Calu3 (cell line): ENCODE results near the gene MITD1. TPM values are rescaled to one million over a fixed set of nuclear protein-coding genes. Genes with fewer than 3 reads are reported as not detected.
"Not testable (repeated sequence)": the region's sequence is repeated elsewhere in the genome, so short reads cannot be mapped to it uniquely, and the experiment has no call there.

Experiments used
- BruUV-seq: library from RNA; stranded (reverse); fragments of 400-500 nt; replicated peaks from 2 replicates; lab custom pipeline; 2021; lab: Mats Ljungman, UMichigan
- CTCF ChIA-PET: fragments of 300-600 bp; sonication (Branson Sonifier 250); formaldehyde crosslinking; loops from one replicate; lab custom pipeline; 2022; ENCODE audit warnings: antibody characterized with exemption; lab: Charles Lee
- DNase-seq: peaks from one replicate; pipeline ENCODE4 v3.0.0; 2022
- H3K27ac Mint-ChIP-seq: one replicate; pipeline ENCODE4 v1.8.0; 2022; ENCODE audit warnings: mixed read lengths; ENCODE audit not compliant: unreplicated experiment
- H3K27me3 Mint-ChIP-seq: one replicate; pipeline ENCODE4 v1.8.0; 2022; ENCODE audit warnings: mixed read lengths; ENCODE audit not compliant: unreplicated experiment
- H3K36me3 Mint-ChIP-seq: one replicate; pipeline ENCODE4 v1.8.0; 2022; ENCODE audit warnings: mild to moderate bottlenecking, moderate library complexity, mixed read lengths; ENCODE audit not compliant: insufficient read depth, unreplicated experiment
- H3K4me1 Mint-ChIP-seq: one replicate; pipeline ENCODE4 v1.8.0; 2022; ENCODE audit warnings: mild to moderate bottlenecking, low read depth, mixed read lengths; ENCODE audit not compliant: unreplicated experiment
- H3K4me3 Mint-ChIP-seq: one replicate; pipeline ENCODE4 v1.8.0; 2022; ENCODE audit warnings: mild to moderate bottlenecking, low read depth, moderate library complexity, mixed read lengths; ENCODE audit not compliant: unreplicated experiment
- H3K9me3 Mint-ChIP-seq: one replicate; pipeline ENCODE4 v1.8.0; 2022; ENCODE audit warnings: low read depth, mixed read lengths; ENCODE audit not compliant: unreplicated experiment
- intact Hi-C: fragments of 100-400 bp; cut with micrococcal nuclease; formaldehyde crosslinking; loops from one replicate; pipeline ENCODE4 v1.10.0; 2022; ENCODE audit not compliant: unreplicated experiment
- total RNA-seq: library from RNA; stranded (reverse); gene quantifications from 2 replicates; pipeline ENCODE4 v1.2.3, GENCODE V29; 2022
- TF ChIP-seq, protein P1 (sequence below): fragments of 200-600 bp; IDR thresholded peaks from one replicate; pipeline ENCODE4 v1.8.0; 2022; ENCODE audit warnings: antibody characterized with exemption; ENCODE audit not compliant: unreplicated experiment

MITD1 gene
- total RNA-seq, 1 experiment from 2014 or later = 29.9 TPM

DNA sequence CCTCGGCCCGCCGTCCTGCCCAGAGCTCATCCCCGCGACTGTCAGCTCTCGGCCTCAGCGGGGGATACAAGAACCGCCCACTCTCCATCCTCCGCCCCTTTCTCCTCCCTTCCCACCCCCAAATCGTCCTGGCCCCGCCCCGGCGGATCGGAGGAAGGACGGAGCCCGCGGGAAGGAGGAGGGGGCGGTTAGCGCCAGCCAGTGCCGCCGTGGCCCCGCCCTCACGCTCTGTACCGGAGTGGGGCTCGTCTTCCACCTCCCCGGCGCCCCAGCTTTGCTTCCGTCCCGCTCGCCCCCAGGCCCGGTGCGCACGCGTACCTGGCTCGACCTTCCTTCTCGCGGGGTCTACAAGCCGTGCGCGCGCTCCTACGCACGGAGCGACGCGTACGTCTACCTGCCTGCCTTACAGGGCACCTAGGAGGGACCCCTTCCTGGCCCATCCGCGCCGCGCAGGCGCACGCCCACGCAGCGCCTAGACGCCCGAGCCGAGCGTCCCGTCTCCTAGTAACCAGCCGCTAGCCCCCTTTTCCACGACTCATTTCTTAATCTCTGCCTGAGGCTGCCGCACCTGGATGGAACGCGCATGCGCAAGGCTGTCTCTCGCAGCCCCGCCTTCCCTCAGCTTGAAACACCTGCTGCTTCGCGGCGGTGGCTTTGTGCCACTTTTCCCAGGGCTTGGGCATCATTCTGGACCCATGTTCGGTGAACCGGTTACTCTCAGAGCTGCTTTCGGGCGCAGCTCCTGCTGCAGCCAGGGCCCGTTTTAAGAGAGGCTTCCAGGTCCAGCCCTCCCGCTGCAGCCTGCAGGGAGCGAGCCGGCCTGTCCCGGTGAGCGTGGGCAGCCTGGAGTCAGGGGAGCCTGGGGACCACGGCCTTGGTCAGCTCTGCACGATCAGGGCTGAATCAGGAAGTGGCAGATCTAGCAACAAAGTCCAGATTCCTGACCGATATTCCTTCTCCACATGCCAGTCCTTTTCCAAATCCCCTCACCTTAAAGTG lies 39.4 kb downstream of the MITD1 start, which contains the start of gene C2orf15:
Gene C2orf15, plus strand, starts transcription at position 598 of the 999 bp plus-strand sequence. CDS start 8,852 bp downstream, outside the sequence.
- TF ChIP-seq, protein P1, sequence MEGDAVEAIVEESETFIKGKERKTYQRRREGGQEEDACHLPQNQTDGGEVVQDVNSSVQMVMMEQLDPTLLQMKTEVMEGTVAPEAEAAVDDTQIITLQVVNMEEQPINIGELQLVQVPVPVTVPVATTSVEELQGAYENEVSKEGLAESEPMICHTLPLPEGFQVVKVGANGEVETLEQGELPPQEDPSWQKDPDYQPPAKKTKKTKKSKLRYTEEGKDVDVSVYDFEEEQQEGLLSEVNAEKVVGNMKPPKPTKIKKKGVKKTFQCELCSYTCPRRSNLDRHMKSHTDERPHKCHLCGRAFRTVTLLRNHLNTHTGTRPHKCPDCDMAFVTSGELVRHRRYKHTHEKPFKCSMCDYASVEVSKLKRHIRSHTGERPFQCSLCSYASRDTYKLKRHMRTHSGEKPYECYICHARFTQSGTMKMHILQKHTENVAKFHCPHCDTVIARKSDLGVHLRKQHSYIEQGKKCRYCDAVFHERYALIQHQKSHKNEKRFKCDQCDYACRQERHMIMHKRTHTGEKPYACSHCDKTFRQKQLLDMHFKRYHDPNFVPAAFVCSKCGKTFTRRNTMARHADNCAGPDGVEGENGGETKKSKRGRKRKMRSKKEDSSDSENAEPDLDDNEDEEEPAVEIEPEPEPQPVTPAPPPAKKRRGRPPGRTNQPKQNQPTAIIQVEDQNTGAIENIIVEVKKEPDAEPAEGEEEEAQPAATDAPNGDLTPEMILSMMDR = no peak
- peak within 1 kb of the TSS; percentile 95 for H3K4me3 Mint-ChIP-seq
- H3K27me3 Mint-ChIP-seq = no peaks in the 10 kb centered on the region
- H3K9me3 Mint-ChIP-seq = peaks cover 14% of the 10 kb centered on the region
- no peaks in the 10 kb centered on the region for H3K4me1 Mint-ChIP-seq
- DNase-seq = peak; percentile 98
- peaks cover 29% of the 10 kb centered on the region for H3K36me3 Mint-ChIP-seq
- H3K27ac Mint-ChIP-seq = peak within 1 kb of the TSS; percentile 97
- no TSS peak for BruUV-seq
- CTCF ChIA-PET = interaction anchor here (0.8 to 1.7 kb wide), 6 partner anchors 11 to 196 kb away, joined by 3 to 6 read pairs (median 4); partner anchors contain the start of genes EIF5B, LIPT1 and TSGA10
- intact Hi-C loops = no loop called here

DNA sequence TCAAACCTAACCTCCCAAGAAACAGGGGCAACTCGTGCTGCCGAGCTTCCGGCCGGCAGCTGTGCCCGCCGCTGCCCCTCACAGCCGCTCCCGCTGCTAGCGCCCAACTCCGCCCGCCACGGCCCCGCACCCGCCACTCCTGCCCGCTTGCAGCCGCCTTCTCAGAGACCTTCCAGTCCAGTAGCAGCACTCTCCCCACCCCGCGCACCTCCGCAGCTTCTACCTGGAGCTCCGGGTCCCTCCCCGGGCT lies 40.1 kb downstream of the MITD1 start:
- Mint-ChIP-seq H3K36me3 (peaks cover 29% of the 10 kb centered on the region), H3K9me3 (peaks cover 16% of the 10 kb centered on the region), H3K27me3 (no peaks in the 10 kb centered on the region), H3K27ac (peak overlapping the region; percentile 97), H3K4me3 (peak overlapping the region; percentile 95), H3K4me1 (no peaks in the 10 kb centered on the region)
- BruUV-seq = no TSS peak
- CTCF ChIA-PET = interaction anchor here (0.7 to 1.7 kb wide), 6 partner anchors 11 to 780 kb away, joined by 3 to 6 read pairs (median 4); partner anchors contain the start of genes EIF5B, LIPT1 and TSGA10
- TF ChIP-seq, protein P1 = no peak
- intact Hi-C loops = no loop called here
- no peak for DNase-seq

DNA sequence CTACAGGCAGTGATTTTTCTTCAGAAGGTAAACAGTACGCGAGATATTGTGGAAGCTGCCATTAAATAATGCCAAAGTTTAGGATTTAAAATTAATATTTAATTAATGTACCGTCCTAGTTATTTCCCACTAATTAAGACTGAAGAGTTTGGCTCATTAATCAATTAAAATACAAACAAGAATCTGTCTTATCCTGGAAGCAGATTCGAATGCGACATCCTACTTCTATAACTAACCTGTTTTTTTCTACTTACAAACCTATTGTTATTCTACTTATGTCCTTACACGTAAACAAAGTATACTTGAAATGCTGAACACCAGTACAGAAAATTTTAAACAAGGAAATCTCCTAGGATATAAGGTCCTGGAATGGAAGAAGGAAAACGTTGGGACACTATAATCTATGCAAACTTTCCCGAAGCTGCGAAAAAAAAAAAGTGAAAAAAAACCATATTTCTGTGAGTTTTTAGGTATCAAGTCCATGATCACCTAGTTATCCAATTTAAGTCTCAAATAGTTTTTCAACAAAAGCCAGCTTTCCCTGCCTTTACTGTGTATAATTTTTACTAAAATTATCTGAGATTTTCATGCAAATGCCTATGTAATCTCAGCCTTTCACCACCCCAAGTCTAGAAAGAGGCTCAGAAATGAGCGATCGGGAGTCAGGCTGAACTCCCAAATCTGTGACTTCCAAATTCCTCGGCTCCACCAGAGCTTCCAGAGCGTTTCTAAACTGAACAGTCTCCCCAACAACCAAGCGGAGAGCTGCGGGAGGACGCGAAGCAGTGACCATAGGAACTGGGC lies 40.6 kb downstream of the MITD1 start:
- intact Hi-C loops = no loop called here

DNA sequence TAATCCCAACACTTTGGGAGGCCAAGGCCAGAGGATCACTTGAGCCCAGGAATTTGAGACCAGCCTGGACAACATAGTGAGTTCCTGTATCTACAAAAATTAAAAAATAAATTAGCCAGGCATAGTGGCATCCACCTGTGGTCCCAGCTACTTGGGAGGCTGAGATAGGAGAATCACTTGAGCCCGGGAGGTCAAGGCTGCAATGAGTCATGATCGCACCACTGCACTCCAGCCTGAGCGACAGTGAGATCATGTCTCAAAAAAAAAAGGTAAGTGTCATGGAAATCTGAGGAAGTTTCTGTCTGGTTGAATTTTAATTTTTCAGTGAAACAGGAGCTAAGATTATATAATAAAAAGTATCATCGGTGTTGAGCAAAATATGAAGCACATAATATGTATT lies 41.9 kb downstream of the MITD1 start:
- Mint-ChIP-seq H3K9me3 (peaks cover 20% of the 10 kb centered on the region), H3K4me3 (no peak overlapping the region), H3K27me3 (no peaks in the 10 kb centered on the region), H3K4me1 (no peaks in the 10 kb centered on the region), H3K27ac (no peak overlapping the region), H3K36me3 (peaks cover 29% of the 10 kb centered on the region)
- no TSS peak for BruUV-seq
- CTCF ChIA-PET = no interaction called here
- no peak for DNase-seq
- intact Hi-C loops = no loop called here
- TF ChIP-seq, protein P1 = no peak

More for the DNA sequence above, 40.6 kb downstream of the MITD1 start:
- Mint-ChIP-seq H3K4me1 (no peaks in the 10 kb centered on the region), H3K27me3 (no peaks in the 10 kb centered on the region), H3K9me3 (peaks cover 16% of the 10 kb centered on the region), H3K36me3 (peaks cover 29% of the 10 kb centered on the region), H3K27ac (peak overlapping the region; percentile 97), H3K4me3 (peak overlapping the region; percentile 95)
- CTCF ChIA-PET = interaction anchor here (0.7 to 1.7 kb wide), 5 partner anchors 15 to 780 kb away, joined by 3 to 6 read pairs (median 4); partner anchors contain the start of genes EIF5B, LIPT1 and TSGA10
- TSS peak; percentile 44 for BruUV-seq
- TF ChIP-seq, protein P1 = no peak
- no peak for DNase-seq

DNA sequence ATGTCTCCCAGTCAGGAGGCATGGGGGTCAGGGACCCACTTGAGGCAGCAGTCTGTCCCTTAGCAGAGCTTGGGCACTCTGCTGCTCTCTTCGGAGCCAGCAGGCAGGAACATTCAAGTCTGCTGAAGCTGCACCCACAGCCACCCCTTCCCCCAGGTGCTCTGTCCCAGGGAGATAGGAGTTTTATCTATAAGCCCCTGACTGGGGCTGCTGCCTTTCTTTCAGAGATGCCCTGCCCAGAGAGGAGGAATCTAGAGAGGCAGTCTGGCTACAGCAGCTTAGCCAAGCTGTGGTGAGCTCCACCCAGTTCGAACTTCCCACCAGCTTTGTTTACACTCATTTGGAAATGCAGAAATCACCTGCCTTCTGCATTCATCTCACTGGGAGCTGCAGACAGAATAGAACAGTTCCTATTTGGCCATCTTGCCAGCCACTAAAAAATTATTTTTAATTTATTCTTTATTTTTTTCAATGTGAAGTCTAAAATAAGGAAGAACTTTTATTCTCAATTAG lies 45.8 kb downstream of the MITD1 start:
- CTCF ChIA-PET, DNase-seq, BruUV-seq, intact Hi-C loops, H3K27ac Mint-ChIP-seq, H3K4me3 Mint-ChIP-seq, H3K4me1 Mint-ChIP-seq, H3K27me3 Mint-ChIP-seq, H3K36me3 Mint-ChIP-seq: not testable (repeated sequence)
- peaks cover 31% of the 10 kb centered on the region for H3K9me3 Mint-ChIP-seq
